Erythroblast (primary cell): ENCODE measurements around the gene TNRC6B.

ENCODE experiments used
- GATA1 ChIP-seq: IDR thresholded peaks from 2 replicates; pipeline ENCODE4 v1.6.1; 2011; ENCODE audit warnings: low read depth, mild to moderate bottlenecking, control low read depth, low read length, moderate library complexity
- POLR2A ChIP-seq: IDR thresholded peaks from 2 replicates; pipeline ENCODE4 v1.6.1; 2011; ENCODE audit warnings: mild to moderate bottlenecking, low read length

DNA sequence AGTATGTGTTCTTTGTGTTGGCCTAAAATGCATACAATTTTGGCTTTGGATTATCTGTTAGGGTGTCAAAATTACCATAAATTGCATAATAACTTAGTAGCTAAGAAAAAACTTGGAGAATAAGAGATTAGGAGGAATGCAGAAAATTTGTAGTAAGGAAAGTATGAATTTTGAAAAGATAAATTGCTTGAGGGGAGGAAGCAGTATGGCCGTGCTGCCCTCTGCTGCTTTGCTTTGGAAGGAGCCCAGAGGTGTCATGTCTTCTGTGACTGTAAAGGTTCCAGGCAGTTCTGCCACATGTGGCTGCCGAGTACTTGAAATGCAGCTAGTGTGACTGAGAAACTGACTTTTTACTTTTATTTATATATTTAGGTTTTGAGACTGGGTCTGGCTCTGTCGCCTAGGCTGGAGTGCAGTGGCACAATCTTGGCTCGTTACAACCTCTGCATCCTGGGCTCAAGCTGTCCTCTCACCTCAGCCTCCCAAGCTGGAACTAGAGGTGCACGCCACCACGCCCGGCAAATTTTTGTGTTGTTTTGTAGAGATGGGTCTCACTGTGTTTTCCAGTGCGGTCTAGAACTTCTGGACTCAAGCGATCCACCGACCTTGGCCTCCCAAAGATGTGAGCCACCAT is 170.4 kb downstream of the TNRC6B start:
- no peak for TF ChIP-seq POLR2A
- no peak for TF ChIP-seq GATA1
